Astrocyte of the spinal cord (primary cell): ENCODE data around the gene AFM.

Source experiments
- DNase-seq: peaks from one replicate; pipeline ENCODE4 v3.0.0; 2011; ENCODE audit warnings: low read depth, low spot score
- H3K4me3 ChIP-seq: 2 replicates; pipeline ENCODE4 v1.5.1; 2011; ENCODE audit warnings: low read depth, mild to moderate bottlenecking, low read length, moderate library complexity
- in situ Hi-C: cut with HindIII; loops from 2 replicates; pipeline ENCODE4 v1.10.0; 2017; ENCODE audit warnings: low sequenced_read_pairs
- TF ChIP-seq, protein P1 (sequence below): IDR thresholded peaks from 2 replicates; pipeline ENCODE4 v1.5.1; 2012; ENCODE audit warnings: low read depth, mild to moderate bottlenecking, low read length, inconsistent platforms

The AFM gene

DNA sequence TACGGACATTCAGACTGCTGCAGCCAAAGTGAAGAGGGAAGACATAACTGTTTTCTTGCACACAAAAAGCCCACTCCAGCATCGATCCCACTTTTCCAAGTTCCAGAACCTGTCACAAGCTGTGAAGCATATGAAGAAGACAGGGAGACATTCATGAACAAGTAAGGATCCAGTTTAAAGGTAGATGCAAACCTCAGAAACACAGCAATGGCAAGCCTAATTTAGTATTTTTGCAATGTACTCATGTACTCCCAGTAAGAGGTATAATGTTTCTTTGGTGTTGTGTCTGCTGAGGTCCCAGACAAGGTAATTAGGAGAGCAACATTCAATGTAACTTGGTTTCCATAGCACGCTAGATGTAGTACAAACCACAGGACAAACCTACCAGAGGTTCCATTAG lies 40.9 kb upstream of the AFM start:
- in situ Hi-C loops = no loop called here
- DNase-seq = no peak
- no peak overlapping the region for H3K4me3 ChIP-seq
- TF ChIP-seq, protein P1, sequence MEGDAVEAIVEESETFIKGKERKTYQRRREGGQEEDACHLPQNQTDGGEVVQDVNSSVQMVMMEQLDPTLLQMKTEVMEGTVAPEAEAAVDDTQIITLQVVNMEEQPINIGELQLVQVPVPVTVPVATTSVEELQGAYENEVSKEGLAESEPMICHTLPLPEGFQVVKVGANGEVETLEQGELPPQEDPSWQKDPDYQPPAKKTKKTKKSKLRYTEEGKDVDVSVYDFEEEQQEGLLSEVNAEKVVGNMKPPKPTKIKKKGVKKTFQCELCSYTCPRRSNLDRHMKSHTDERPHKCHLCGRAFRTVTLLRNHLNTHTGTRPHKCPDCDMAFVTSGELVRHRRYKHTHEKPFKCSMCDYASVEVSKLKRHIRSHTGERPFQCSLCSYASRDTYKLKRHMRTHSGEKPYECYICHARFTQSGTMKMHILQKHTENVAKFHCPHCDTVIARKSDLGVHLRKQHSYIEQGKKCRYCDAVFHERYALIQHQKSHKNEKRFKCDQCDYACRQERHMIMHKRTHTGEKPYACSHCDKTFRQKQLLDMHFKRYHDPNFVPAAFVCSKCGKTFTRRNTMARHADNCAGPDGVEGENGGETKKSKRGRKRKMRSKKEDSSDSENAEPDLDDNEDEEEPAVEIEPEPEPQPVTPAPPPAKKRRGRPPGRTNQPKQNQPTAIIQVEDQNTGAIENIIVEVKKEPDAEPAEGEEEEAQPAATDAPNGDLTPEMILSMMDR = no peak

DNA sequence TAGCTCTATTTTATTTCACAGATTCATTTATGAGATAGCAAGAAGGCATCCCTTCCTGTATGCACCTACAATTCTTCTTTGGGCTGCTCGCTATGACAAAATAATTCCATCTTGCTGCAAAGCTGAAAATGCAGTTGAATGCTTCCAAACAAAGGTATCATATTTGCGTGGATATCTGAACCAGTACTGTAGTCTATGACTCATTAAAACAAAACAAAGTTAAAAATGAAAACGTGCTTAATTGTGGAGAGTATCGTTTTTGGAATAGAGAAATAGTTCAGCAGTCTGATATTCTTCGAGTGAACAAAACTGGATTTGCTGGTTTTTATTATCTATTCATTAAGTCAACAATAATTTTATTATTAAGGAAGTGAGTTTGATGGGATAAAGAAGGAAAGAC lies 39.3 kb upstream of the AFM start:
- no peak overlapping the region for H3K4me3 ChIP-seq
- in situ Hi-C loops = no loop called here
- TF ChIP-seq, protein P1 = no peak

DNA sequence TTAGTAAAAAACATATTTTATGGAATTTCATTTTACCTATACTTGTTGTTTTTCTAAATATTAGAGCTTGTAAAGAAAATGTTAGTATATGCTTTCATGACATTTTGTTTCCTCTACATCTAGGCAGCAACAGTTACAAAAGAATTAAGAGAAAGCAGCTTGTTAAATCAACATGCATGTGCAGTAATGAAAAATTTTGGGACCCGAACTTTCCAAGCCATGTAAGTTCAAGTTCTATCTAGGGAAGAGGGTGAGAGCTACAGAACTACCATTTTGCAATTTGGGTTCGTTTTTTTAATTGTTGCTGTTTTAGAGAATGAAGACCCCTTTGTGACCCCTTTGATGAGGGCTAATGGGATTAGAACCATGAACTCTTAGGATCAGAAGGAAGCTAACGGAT lies 38.3 kb upstream of the AFM start:
- TF ChIP-seq, protein P1 = no peak
- no peak overlapping the region for H3K4me3 ChIP-seq
- in situ Hi-C loops = no loop called here
- DNase-seq = no peak

More for the DNA sequence above, 39.3 kb upstream of the AFM start:
- DNase-seq = no peak

DNA sequence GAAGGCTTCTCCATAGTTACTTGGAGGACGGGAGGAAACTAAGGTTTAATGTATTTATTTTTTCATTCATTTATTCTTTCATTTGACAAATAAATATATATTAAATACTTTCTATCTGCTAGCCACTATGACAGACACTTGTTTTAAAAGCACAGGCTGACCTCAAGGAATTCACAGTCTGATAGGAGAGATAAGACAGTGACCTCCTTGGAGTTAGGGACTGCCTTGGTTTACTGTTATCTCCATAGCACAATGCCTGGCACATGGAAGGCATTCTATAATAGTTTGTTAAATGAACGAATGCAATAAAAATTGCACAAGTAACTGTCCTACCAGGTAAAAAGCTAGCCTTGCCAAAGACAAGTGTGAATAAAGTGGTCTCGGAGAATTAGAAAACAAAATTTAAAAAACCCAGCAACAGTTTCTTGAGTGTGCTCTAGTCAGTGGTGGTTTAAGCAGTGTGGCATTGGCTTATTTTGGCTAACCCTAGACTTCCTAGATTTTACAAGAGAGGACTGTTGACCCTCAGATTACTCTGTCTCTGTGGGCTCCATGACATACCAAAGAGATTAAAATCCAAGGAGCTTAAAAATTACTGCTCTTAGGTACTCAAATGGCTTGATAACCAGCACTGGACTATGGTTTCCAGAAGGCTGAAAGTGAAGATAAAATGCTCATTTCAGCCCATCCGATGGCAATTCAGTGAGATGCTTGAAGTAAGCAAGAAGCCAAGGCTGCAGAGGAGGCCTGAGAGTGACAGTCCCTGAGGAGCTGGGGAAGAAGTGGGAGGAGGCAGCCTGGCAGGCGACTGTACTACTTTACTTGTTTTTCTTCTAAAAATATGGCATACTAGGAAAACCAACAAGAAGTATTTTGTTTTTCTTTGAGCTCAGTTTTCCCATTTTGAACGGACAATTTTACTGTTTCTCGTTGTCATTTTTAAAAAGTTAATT lies 35.9 kb upstream of the AFM start:
- DNase-seq = no peak
- in situ Hi-C loops = no loop called here
- H3K4me3 ChIP-seq = no peak overlapping the region
- TF ChIP-seq, protein P1 = no peak

DNA sequence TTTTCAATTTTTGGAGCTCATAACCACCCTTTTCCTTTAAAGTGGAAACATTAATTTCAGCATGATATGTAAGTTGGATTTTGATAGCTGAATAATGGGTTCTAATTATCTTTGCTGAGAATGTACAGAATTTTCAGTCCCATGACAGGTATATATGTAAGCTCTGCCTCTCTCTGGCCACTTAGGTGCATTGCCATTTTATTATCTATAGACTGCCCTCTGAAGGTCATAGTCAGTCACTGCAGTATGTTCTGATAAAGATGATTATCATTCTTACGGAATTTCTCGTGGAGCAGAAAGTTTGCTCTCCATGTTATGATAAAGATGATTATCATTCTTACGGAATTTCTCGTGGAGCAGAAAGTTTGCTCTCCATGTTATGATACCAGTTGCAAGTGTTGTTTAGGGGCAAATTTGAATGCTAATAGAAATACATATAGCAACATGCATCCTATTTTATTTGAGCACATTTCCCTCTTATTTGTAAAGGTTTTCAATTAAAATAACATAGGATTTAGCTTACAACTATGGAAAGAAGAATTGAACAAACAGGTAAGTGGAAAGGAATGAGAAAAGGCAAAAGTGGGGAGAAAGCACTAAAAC lies 35.1 kb upstream of the AFM start:
- in situ Hi-C loops = no loop called here
- DNase-seq = peak; percentile 52
- TF ChIP-seq, protein P1 = peak; percentile 70
- H3K4me3 ChIP-seq = no peak overlapping the region

DNA sequence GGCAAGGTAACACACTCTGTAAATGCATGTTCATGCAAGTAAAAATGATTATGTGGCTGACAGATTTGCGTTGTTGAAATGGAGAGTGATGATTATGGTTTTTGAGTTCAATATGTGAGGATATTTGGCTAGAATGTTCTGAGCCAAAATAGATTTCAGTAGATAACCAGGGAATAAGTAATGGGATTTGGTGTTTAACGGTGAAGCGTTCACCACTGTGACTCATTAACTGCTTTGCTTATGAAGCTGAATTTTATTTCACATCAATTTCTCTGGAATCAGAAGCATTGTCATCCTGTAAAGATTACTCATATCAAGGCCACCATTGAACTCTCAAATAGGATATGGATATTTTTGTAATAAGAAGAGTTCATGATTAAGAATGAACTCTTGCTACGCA lies 33.9 kb upstream of the AFM start:
- in situ Hi-C loops = no loop called here
- peak; percentile 45 for DNase-seq
- no peak overlapping the region for H3K4me3 ChIP-seq
- TF ChIP-seq, protein P1 = no peak
